ENCODE measurements around the gene LAMTOR2.
A peak's percentile ranks its signal among the peaks of the same experiment; 100 is the strongest.

Gene LAMTOR2

DNA sequence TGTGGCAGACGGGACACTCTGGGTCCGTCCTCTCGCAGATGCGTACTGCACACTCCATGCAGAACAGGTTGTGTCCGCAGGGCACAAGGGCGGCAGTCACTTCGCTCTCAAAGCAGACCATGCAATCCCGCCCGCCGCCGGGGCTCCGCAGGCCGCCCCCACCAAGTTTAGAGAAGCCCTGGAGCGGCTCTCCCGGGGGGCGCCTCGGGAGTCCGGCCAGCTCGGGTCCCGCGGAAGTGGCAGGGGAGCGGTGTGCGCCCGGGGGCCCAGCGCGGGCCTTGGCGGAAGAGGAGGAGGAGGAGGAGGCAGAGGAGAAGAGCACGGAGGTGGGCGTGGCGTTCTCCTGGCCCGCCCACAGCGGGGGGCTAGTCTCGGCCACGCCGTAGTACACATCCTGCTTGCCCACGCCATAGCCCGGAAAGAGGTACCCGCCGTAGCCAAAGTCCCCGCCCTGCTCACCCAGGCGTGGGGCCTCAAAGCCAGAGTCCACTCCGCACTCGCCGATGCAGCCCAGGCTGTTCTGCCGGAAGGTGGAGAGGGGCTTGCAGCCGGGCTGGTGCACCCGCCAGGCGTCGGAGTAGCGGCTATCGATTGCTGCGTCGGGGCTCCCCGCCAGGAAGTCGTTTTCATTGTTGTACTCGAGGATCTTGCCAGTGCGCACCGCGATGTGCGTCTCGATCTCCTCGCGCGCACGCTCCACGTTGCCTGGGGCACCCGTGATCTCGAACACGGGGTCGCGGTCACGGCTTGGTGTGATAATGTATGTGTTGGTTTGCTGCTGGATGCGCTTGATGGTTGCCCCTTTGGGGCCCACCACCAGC is 22.2 kb downstream of the LAMTOR2 start:
- no peak for DNase-seq (ENCODE audit: low read depth)

DNA sequence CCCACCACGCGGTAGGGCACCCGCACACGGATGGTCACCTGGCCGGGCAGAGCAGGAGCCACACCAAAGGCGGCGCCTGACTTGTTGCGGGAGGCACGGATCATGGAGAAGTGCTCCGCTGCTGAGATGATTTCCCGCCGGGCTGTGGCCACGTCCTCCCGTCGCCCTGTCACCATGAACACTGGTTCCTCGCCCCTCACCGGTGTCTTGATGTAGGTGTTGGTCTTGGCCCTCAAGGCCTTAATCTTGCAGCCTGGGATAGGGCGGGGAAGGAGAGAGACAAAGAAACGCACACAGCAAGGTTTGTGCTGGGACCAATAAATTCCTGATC is 22.8 kb downstream of the LAMTOR2 start:
- DNase-seq (ENCODE audit: low read depth): no peak

GRCh38 chr1:156078728-156079127 is 24.1 kb downstream of the LAMTOR2 start:
- DNase-seq (ENCODE audit: low read depth): no peak

- DNase-seq (ENCODE audit: low read depth): no peak
These were observed 25.2 kb downstream of the LAMTOR2 start for GRCh38 chr1:156079762-156080161.

GRCh38 chr1:156080241-156080862 is 25.8 kb downstream of the LAMTOR2 start:
- no peak for DNase-seq (ENCODE audit: low read depth)

- no peak for DNase-seq (ENCODE audit: low read depth)
These were observed 26.2 kb downstream of the LAMTOR2 start for GRCh38 chr1:156080863-156081179.

DNA sequence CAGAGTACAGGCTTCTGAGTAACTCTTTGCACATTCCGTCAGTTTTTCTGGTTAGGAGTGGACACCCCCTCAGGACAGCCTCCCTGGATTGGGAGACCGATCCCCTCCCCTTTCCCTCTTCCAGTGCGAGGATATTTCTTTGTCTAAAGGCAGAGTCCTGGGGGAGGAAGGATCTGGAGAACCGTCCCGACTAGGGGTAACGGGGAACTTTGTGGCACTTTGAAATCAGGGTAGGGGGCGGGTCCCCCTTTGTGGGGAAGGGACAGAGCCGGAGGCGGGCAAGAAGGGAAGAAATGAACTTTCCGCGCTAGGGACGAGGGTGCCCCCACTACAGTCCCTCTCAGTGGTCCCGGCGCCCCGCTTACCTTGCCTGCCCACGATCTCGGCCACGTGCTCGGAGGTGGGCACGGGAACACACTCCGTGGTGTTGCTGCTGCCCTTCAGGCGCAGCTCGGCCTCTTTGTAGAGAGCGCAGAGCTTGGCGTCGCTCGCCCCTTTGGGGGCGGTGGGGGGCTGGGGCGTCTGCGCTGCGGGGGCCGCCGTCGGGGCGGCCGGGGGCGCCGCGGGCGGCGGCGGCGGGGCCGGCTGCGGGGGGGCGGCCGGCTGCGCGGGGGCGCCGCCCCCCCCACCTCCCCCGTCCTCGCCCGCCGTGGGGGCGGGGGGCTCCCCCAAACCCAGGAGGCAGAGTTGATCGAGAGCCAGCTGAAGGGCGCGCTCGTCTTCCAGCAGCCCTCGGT is 26.8 kb downstream of the LAMTOR2 start:
- DNase-seq (ENCODE audit: low read depth): no peak

- DNase-seq (ENCODE audit: low read depth): no peak
These were observed 27.3 kb downstream of the LAMTOR2 start for GRCh38 chr1:156081917-156082308.

DNA sequence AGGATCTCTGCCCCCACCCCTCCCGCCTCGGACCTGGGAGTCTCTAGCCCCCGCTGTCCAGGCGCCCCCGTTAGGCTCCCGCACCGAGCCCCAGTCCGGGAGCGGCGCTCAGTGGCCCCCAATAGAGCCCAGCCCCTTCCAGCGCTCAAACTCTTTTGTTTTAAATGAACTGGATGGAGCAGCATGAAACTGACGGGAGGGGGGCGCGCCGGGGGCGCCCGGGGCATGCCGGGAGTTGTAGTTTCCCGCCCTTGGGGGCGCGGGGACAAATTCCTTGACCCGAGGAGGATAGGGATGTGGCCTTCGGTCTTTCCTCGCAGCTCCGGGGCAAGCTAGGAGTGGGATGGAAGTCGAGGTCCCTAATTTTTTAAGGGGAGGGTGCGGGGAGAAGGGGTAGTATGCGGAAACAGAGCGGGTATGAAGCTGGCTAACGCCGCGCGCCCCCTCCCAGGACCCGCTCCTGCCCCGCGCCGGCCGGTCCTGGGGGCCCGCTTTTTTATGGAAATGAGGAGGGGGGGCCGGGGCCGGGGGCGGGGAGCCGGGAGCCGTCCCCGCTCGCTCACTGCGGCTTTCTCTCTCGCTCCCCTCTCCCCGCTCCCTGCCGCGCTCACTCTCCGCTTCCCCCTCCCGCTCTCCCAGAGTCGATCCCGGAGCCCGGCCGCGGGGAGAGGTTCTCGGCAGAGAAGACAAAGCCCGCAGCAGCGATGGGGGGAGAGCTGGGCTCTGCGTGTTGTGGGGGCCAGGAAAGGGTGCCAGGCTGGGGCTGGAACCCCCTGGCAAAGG is 27.9 kb downstream of the LAMTOR2 start, which contains the start of gene MEX3A:
Gene MEX3A (minus strand): TSS at position 157 of the 783 bp plus-strand sequence. CDS start 467 bp downstream, outside the sequence.
- DNase-seq (ENCODE audit: low read depth): peak; percentile 38

GRCh38 chr1:156083800-156084790 is 29.5 kb downstream of the LAMTOR2 start:
- DNase-seq (ENCODE audit: low read depth): no peak

DNA sequence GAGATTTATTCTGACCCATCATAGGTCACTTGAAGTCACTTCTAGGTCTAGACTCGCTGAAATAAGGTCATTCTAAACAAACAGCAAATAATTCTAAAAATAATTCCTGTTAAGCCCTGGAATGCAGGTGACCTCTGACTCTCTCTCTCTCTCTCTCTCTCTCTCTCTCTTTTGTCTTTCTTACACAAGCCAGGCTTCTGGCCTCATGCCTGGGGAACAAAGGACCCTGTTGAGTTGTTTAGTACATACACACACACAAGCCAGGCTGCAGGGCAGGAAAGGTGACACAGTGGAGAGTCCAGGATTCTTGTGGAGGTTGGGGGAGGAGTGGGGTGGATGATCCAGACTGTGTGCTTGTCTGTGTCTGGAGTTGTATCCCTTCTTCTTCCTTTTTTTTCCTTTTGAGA is 31.7 kb downstream of the LAMTOR2 start:
- no peak for DNase-seq (ENCODE audit: low read depth)

DNA sequence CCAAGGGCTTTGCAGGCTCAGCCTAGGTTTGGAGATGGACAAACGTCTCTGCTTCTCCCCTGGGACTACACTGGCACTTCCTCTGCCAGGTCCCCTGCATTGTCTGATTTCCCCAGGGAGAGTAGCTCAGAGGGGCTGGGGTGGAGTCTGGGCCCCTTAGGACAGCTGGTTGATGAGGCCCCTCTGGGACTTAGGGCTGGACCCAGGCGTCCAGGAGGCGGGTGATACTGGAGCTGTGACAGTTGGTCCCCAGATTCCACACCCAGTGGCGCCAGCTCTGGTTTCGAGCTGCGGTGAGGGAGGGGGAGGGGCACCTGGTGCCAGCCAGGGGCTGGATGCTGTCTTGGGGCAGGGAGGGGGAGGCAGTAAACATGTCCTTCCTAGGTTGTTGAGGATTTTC is 35.1 kb downstream of the LAMTOR2 start:
- DNase-seq (ENCODE audit: low read depth): no peak

GRCh38 chr1:156090138-156090839 is 35.7 kb downstream of the LAMTOR2 start:
- DNase-seq (ENCODE audit: low read depth): no peak

- peak; percentile 50 for DNase-seq (ENCODE audit: low read depth)
These were observed 36.2 kb downstream of the LAMTOR2 start for GRCh38 chr1:156090840-156091188.

- DNase-seq (ENCODE audit: low read depth): no peak
These were observed 37.0 kb downstream of the LAMTOR2 start for GRCh38 chr1:156091610-156092009.

- DNase-seq (ENCODE audit: low read depth): no peak
These were observed 41.4 kb downstream of the LAMTOR2 start for GRCh38 chr1:156095906-156096508.

DNA sequence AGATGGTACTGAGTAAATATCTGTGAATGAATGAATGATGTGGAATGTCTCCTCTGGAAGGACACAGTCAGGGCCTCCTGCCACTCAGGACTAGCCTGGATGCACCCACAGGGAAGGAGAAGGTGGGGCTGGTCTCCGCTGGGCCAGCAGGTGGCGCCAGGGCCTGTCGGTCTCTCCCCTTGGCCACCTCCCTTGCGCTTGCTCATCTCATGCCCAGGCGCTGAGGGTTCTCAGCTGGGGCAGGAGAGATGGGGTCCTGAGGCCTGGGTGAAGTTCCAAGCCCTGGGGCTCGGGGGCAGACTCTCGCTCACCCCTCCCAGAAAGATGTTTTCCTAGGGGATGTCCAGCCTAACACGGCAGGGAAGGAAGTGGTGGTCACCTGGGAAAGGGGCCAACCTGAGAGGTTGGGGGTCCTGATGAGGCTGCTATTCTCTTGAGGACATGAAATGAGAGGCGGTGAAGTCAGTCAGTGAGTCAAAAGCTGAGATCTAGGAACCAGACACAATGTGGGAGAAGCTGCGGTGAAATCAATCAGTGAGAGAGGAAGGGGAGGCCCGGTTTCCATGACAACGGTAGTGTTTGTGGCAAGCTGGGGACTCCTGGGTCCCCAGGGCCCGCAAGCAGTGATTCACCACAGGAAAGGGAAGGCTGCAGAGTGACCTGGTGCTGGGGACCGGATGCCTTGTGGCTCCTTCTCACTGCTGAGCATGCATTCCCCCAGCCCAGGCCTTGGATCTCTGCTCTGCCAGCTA is 42.2 kb downstream of the LAMTOR2 start:
- peak; percentile 86 for DNase-seq (ENCODE audit: low read depth)

- DNase-seq (ENCODE audit: low read depth): no peak
These were observed 43.1 kb downstream of the LAMTOR2 start for GRCh38 chr1:156097499-156098178.

DNA sequence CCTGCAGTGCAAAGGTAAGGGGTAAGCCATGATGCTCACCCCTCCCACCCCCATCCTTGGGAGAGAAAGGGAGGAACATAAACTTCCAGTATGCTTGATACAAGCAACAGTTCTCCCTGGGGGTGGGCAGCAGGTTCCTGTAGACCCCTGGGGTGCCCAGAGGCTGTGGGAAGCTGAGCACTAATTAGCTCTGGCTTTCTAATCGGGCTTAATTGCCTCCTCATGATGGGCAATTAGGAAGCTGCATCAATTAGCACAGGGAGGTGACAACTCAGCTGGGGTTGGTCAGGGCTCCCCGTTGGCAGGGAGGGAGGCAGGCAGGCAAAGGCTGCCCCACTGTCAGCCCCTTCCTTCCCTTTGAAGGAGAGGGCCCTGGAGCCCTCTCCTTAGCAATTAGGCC is 44.2 kb downstream of the LAMTOR2 start:
- no peak for DNase-seq (ENCODE audit: low read depth)

Data from stromal cell of bone marrow (primary cell).